AG04449 (cell line): Measurements from ENCODE around the gene IQCE.
A peak's percentile ranks its signal among the peaks of the same experiment; 100 is the strongest.

Experiments used
- CTCF ChIA-PET: fragments of 350-600 bp; formaldehyde crosslinking; extraction: SDS; loops from one replicate; lab custom pipeline; 2021; ENCODE audit warnings: antibody characterized with exemption; lab: Yijun Ruan, JAX
- POLR2A ChIA-PET: fragments of 400-600, 350-600 bp; formaldehyde crosslinking; extraction: SDS; loops from one replicate; lab custom pipeline; 2020; ENCODE audit warnings: antibody characterized with exemption, inconsistent platforms; lab: Yijun Ruan, JAX
- DNase-seq: peaks from one replicate; pipeline ENCODE4 v3.0.0-alpha.2; 2010; ENCODE audit warnings: low read depth, low spot score
- H3K4me3 ChIP-seq: 2 replicates; pipeline ENCODE4 v1.5.1; 2011; ENCODE audit warnings: low read depth, mild to moderate bottlenecking, control low read depth, low read length
- TF ChIP-seq, protein P1 (sequence below): IDR thresholded peaks from one replicate; pipeline ENCODE4 v1.5.1; 2011; ENCODE audit warnings: mild to moderate bottlenecking, moderate library complexity, low read length, control low read depth, inconsistent platforms; ENCODE audit not compliant: insufficient read depth; ENCODE audit errors: missing control alignments

The IQCE gene

DNA sequence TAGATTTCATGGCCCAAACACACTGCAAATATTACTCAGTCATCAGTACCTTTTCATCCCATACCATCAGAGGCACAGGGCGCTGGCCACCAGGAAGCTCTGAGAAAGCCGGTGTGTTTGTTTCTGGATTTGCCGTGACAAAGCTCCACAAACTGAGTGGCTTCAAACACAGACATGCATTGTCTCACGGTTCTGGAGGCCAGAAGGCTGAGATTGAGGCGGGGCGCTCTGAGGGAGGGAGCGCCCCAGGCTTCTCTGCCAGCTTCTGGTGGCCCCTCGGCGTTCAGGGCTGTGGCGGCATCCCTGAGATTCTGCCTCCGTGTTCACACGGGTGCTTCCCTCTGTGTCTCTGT is 69.3 kb downstream of the IQCE start:
- CTCF ChIA-PET, result interaction anchor here (1.2 kb wide), 1 partner anchor 158 kb away, joined by 3 read pairs; no protein-coding TSS in a partner anchor
- POLR2A ChIA-PET, result no interaction called here
- TF ChIP-seq, protein P1, sequence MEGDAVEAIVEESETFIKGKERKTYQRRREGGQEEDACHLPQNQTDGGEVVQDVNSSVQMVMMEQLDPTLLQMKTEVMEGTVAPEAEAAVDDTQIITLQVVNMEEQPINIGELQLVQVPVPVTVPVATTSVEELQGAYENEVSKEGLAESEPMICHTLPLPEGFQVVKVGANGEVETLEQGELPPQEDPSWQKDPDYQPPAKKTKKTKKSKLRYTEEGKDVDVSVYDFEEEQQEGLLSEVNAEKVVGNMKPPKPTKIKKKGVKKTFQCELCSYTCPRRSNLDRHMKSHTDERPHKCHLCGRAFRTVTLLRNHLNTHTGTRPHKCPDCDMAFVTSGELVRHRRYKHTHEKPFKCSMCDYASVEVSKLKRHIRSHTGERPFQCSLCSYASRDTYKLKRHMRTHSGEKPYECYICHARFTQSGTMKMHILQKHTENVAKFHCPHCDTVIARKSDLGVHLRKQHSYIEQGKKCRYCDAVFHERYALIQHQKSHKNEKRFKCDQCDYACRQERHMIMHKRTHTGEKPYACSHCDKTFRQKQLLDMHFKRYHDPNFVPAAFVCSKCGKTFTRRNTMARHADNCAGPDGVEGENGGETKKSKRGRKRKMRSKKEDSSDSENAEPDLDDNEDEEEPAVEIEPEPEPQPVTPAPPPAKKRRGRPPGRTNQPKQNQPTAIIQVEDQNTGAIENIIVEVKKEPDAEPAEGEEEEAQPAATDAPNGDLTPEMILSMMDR, result no peak
- no peak overlapping the region for H3K4me3 ChIP-seq
- DNase-seq, result no peak

DNA sequence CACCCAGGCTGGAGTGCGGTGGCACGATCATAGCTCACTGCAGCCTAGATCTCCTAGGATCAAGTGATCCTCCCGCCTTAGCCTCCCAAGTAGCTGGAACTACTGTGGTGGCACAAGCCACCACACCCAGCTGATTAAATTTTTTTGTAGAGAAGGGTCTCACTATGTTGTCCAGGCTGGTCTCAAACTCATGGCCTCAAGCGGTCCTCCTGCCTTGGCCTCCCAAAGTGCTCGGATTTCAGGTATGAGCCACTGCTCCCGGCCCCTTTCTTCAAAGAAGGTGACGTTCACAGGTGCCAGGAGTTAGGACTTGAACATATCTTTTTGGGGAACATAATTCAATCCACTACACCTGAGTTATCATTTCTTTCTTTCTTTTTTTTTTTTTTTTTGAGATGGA is 70.1 kb downstream of the IQCE start:
- ChIA-PET CTCF (interaction anchor here (1.2 kb wide), 1 partner anchor 159 kb away, joined by 3 read pairs; no protein-coding TSS in a partner anchor), POLR2A (no interaction called here)
- DNase-seq, result no peak
- TF ChIP-seq, protein P1, result no peak
- H3K4me3 ChIP-seq, result no peak overlapping the region

- no peak for DNase-seq
- H3K4me3 ChIP-seq, result no peak overlapping the region
- TF ChIP-seq, protein P1, result no peak
- POLR2A ChIA-PET, result no interaction called here
- CTCF ChIA-PET, result no interaction called here
Measured at GRCh38 chr7:2629746-2630681, 71.2 kb downstream of the IQCE start.

- ChIA-PET CTCF (interaction anchor here (1.3 to 1.7 kb wide), 3 partner anchors 11 to 182 kb away, joined by 3 to 5 read pairs (median 3); no protein-coding TSS in a partner anchor), POLR2A (interaction anchor here (1.0 to 1.2 kb wide), 2 partner anchors 11 kb away, joined by 3 read pairs; no protein-coding TSS in a partner anchor)
- no peak for DNase-seq
- TF ChIP-seq, protein P1, result no peak
- peak within 1 kb of the TSS; percentile 94 for H3K4me3 ChIP-seq
Measured at GRCh38 chr7:2631946-2632732, 73.4 kb downstream of the IQCE start, which contains the start of gene TTYH3. TSS of gene TTYH3 (plus strand) at chr7:2631986. CDS start at chr7:2632156, 170 bp downstream.

DNA sequence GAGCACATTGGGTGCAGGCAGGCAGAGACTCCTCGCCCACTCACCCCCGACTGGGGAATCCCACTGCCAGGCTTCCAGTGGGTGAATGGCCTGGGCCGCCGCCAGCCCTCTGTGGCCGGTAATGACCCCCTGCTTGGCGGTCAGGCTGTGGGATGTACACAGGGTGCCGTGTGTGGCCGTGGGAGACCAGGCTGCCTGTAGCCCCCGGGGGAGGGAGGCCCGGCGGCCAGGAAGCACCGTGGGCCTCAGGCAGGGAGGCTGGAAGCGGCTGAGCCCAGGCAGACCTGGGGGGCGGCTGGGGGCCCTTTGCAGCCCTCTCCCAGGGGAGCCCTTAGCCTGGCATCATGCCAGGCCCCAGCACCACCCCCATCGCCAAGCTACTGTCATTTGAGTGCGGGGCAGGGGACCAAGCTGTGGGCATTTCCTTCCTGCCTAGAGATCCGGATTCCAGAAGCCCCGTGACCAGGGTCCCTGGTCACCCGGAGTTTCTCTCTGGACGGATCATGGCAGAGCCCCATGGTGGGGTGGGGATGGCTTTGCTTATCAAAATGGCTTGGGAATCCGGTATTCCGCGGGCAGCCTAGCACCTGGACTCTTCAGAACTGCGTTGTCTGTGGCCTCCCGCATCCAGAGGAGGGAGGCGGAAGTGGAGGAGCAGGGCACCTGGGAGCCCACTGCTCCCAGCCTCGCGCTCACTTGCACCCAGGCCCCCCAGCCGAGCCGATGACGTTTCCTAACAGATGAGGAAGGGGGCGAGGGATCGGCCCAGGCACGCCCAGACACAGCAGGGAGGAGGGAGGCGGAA is 74.2 kb downstream of the IQCE start:
- TF ChIP-seq, protein P1, result no peak
- H3K4me3 ChIP-seq, result peak overlapping the region; percentile 94
- CTCF ChIA-PET, result interaction anchor here (1.2 to 1.7 kb wide), 2 partner anchors 13 to 24 kb away, joined by 3 read pairs; no protein-coding TSS in a partner anchor
- POLR2A ChIA-PET, result interaction anchor here (1.0 kb wide), 1 partner anchor 12 kb away, joined by 3 read pairs; no protein-coding TSS in a partner anchor
- DNase-seq, result no peak
